CD14-positive monocyte (primary cell): ENCODE measurements around the gene PRRG4. TPM values are rescaled to one million over a fixed set of nuclear protein-coding genes. Genes with fewer than 3 reads are reported as not detected.
A peak's percentile ranks its signal among the peaks of the same experiment; 100 is the strongest.

Experiments
- DNase-seq, 3 donors: peaks; one replicate each; pipeline ENCODE4 v3.0.0-alpha.2; 2011 to 2022
- H2AFZ ChIP-seq: 2 replicates; pipeline ENCODE4 v1.6.0; 2012; ENCODE audit warnings: mild to moderate bottlenecking, low read depth, low read length, inconsistent platforms; ENCODE audit not compliant: insufficient read depth, poor library complexity, severe bottlenecking
- H3K27ac ChIP-seq, 2 donors: 1 replicate in 1 of 2; 2 replicates in 1 of 2; pipeline ENCODE4 v1.5.1; 2012 to 2013; ENCODE audit warnings: low read length in 2 of 2, control low read depth in 1 of 2, inconsistent platforms in 1 of 2, low read depth in 1 of 2, mild to moderate bottlenecking in 1 of 2
- H3K27me3 ChIP-seq, 2 donors: one replicate each; pipeline versions ENCODE4 v1.6.0 to v1.6.1; 2011 to 2013; ENCODE audit warnings: low read length in 2 of 2; ENCODE audit not compliant: control insufficient read depth in 2 of 2, insufficient read depth in 2 of 2
- H3K36me3 ChIP-seq, 2 donors: replicated peaks in 1 of 2; 1 replicate in 1 of 2; 2 replicates in 1 of 2; pipeline versions ENCODE4 v1.5.1 to v1.6.1; 2012 to 2013; ENCODE audit warnings: low read length in 2 of 2, control low read depth in 1 of 2, inconsistent platforms in 1 of 2, mild to moderate bottlenecking in 1 of 2; ENCODE audit not compliant: insufficient read depth in 2 of 2, control insufficient read depth in 1 of 2
- H3K4me1 ChIP-seq, 2 donors: 1 replicate in 1 of 2; 2 replicates in 1 of 2; pipeline versions ENCODE4 v1.5.1 to v1.6.1; 2012 to 2013; ENCODE audit warnings: low read length in 2 of 2, control low read depth in 1 of 2, inconsistent platforms in 1 of 2, mild to moderate bottlenecking in 1 of 2, moderate library complexity in 1 of 2; ENCODE audit not compliant: insufficient read depth in 2 of 2, control insufficient read depth in 1 of 2
- H3K4me2 ChIP-seq: replicated peaks from 2 replicates; pipeline ENCODE3; 2012; ENCODE audit warnings: low read length, moderate library complexity, mild to moderate bottlenecking; ENCODE audit not compliant: poor library complexity, severe bottlenecking; ENCODE audit errors: extremely low read depth
- H3K4me3 ChIP-seq, 3 experiments: fragments of 200-600 bp in 1 of 3; sonication (generic) in 1 of 3; replicated peaks in 1 of 3; 1 replicate in 2 of 3; 2 replicates in 1 of 3; pipeline ENCODE4 v1.5.1; 2011 to 2013; ENCODE audit warnings: low read length in 3 of 3, mild to moderate bottlenecking in 3 of 3, control low read depth in 2 of 3, low read depth in 2 of 3, inconsistent platforms in 1 of 3, moderate library complexity in 1 of 3
- H3K79me2 ChIP-seq: 2 replicates; pipeline ENCODE4 v1.6.0; 2012; ENCODE audit warnings: mild to moderate bottlenecking, control low read depth, inconsistent platforms, low read length, moderate library complexity; ENCODE audit not compliant: insufficient read depth
- H3K9ac ChIP-seq: 2 replicates; pipeline ENCODE4 v1.6.0; 2017; ENCODE audit warnings: low read length, mild to moderate bottlenecking; ENCODE audit not compliant: insufficient read depth, poor library complexity, severe bottlenecking
- H3K9me3 ChIP-seq, 2 donors: replicated peaks in 1 of 2; 1 replicate in 1 of 2; 2 replicates in 1 of 2; pipeline versions ENCODE4 v1.5.1 to v1.6.1; 2012 to 2013; ENCODE audit warnings: low read length in 2 of 2, control low read depth in 1 of 2; ENCODE audit not compliant: control insufficient read depth in 1 of 2, insufficient read depth in 1 of 2
- H4K20me1 ChIP-seq: 2 replicates; pipeline ENCODE4 v1.6.0; 2012; ENCODE audit warnings: mild to moderate bottlenecking, low read length, control low read depth, moderate library complexity; ENCODE audit not compliant: insufficient read depth
- H3K27ac Mint-ChIP-seq, 7 donors: one replicate each; pipeline ENCODE4 v1.8.0; 2020; ENCODE audit warnings: mild to moderate bottlenecking in 7 of 7, mixed read lengths in 7 of 7, moderate library complexity in 6 of 7, inconsistent platforms in 2 of 7
- H3K27me3 Mint-ChIP-seq, 3 donors: one replicate each; pipeline ENCODE4 v1.8.0; 2021 to 2022; ENCODE audit warnings: low read depth in 3 of 3, mild to moderate bottlenecking in 3 of 3, mixed read lengths in 3 of 3, moderate library complexity in 3 of 3, inconsistent platforms in 1 of 3
- H3K36me3 Mint-ChIP-seq, 2 donors: one replicate each; pipeline ENCODE4 v1.8.0; 2020; ENCODE audit warnings: mixed read lengths in 2 of 2, inconsistent platforms in 1 of 2, mild to moderate bottlenecking in 1 of 2
- H3K4me1 Mint-ChIP-seq: one replicate; pipeline ENCODE4 v1.8.0; 2020; ENCODE audit warnings: mild to moderate bottlenecking, mixed read lengths
- H3K4me3 Mint-ChIP-seq, 2 donors: one replicate each; pipeline ENCODE4 v1.8.0; 2020; ENCODE audit warnings: mild to moderate bottlenecking in 2 of 2, mixed read lengths in 2 of 2, moderate library complexity in 1 of 2
- H3K9me3 Mint-ChIP-seq, 7 donors: one replicate each; pipeline ENCODE4 v1.8.0; 2020 to 2022; ENCODE audit warnings: mixed read lengths in 7 of 7, mild to moderate bottlenecking in 6 of 7, moderate library complexity in 6 of 7, inconsistent platforms in 2 of 7
- CTCF ChIP-seq: fragments of 200-600 bp; IDR thresholded peaks from one replicate; pipeline ENCODE4 v1.8.0; 2022; ENCODE audit warnings: antibody characterized with exemption, mild to moderate bottlenecking
- WGBS: methylation state at CpG from one replicate; pipeline ENCODE4 v1.1.5; 2013; ENCODE audit warnings: missing lambda C conversion rate; ENCODE audit not compliant: insufficient coverage; 5-methylcytosine and 5-hydroxymethylcytosine counted together
- intact Hi-C, 2 donors: fragments of 100-400 bp; cut with micrococcal nuclease; formaldehyde crosslinking; loops; one replicate each; pipeline versions ENCODE4 v1.15.0 to v1.15.1; 2023
- polyA plus RNA-seq, 3 donors: library from polyadenylated mRNA; depleted of rRNA in 1 of 3; unstranded in 2 of 3; stranded (reverse) in 1 of 3; fragments of 300-500 nt in 2 of 3; fragments of >200 nt in 1 of 3; fragmentation: Illumina TruSeq in 2 of 3; gene quantifications; 1 replicate in 2 of 3; 2 replicates in 1 of 3; pipeline ENCODE4 v1.2.3, GENCODE V29; 2012 to 2021

Gene PRRG4
- polyA plus RNA-seq, 3 donors: 3.5 to 9.9 (median 8.7) TPM

- Mint-ChIP-seq H3K4me3 (peak overlapping the region; percentile 97), H3K27ac (peak overlapping the region; percentile 92 to 98 (median 96)), H3K4me1 (peaks cover 33% of the 10 kb centered on the region), H3K27me3 (peaks cover 0 to 1% (median 0%) of the 10 kb centered on the region in 3 donors), H3K36me3 (peaks cover 13 to 15% of the 10 kb centered on the region in 2 donors), H3K9me3 (no peaks in the 10 kb centered on the region)
- Histone ChIP-seq H3K4me3 (peak overlapping the region; percentile 74 to 93 (median 83)), H3K27ac (peak overlapping the region; percentile 83 to 88), H3K9me3 (no peaks in the 10 kb centered on the region), H2AFZ (peak overlapping the region; percentile 84), H3K79me2 (peaks cover 60% of the 10 kb centered on the region), H3K36me3 (peaks cover 0 to 7% of the 10 kb centered on the region in 2 donors), H3K9ac (peak overlapping the region; percentile 87), H3K4me1 (peaks cover 16 to 21% of the 10 kb centered on the region in 2 donors), H3K27me3 (no peaks in the 10 kb centered on the region), H4K20me1 (no peaks in the 10 kb centered on the region), H3K4me2 (peak overlapping the region; percentile 88)
- peak in 2 of 3 donors; percentile 34 to 47 for DNase-seq
- intact Hi-C loops: no loop called here
- no peak for TF ChIP-seq CTCF
- 0% methylated on average over 6 of the region's 12 CpGs for WGBS
Observed at GRCh38 chr11:32829157-32829679, 509 bp upstream of the PRRG4 start.

- peak overlapping the region; percentile 74 to 93 (median 83) for H3K4me3 ChIP-seq
- Mint-ChIP-seq H3K27ac (peak overlapping the region; percentile 72 to 88 (median 81)), H3K36me3 (peaks cover 19 to 24% of the 10 kb centered on the region in 2 donors), H3K27me3 (peaks cover 0 to 1% (median 0%) of the 10 kb centered on the region in 3 donors), H3K9me3 (no peaks in the 10 kb centered on the region), H3K4me3 (peak overlapping the region; percentile 90 to 97), H3K4me1 (peaks cover 31% of the 10 kb centered on the region)
- WGBS: 0% methylated on average over 1 of the region's 6 CpGs
- no peaks in the 10 kb centered on the region for H4K20me1 ChIP-seq
- intact Hi-C loops: no loop called here
- peak; percentile 37 to 74 (median 57) for DNase-seq
- peak overlapping the region; percentile 88 for H3K4me2 ChIP-seq
- peak overlapping the region; percentile 84 for H2AFZ ChIP-seq
- no peaks in the 10 kb centered on the region for H3K9me3 ChIP-seq
- H3K36me3 ChIP-seq: peaks cover 5 to 16% of the 10 kb centered on the region in 2 donors
- H3K9ac ChIP-seq: peak overlapping the region; percentile 87
- H3K79me2 ChIP-seq: peaks cover 71% of the 10 kb centered on the region
- H3K4me1 ChIP-seq: peaks cover 14 to 16% of the 10 kb centered on the region in 2 donors
- peak overlapping the region; percentile 83 to 88 for H3K27ac ChIP-seq
- no peaks in the 10 kb centered on the region for H3K27me3 ChIP-seq
- no peak for TF ChIP-seq CTCF
Observed at GRCh38 chr11:32830413-32830738, 649 bp downstream of the PRRG4 start.
